Left hindlimb (tissue), 1 donor: Measurements from ENCODE around the gene GLI1.
"Not testable (repeated sequence)": the region's sequence is repeated elsewhere in the genome, so short reads cannot be mapped to it uniquely, and the experiment has no call there.

Source experiments
- DNase-seq: peaks from one replicate; pipeline ENCODE4 v3.0.0-alpha.2; 2018

The GLI1 gene

DNA sequence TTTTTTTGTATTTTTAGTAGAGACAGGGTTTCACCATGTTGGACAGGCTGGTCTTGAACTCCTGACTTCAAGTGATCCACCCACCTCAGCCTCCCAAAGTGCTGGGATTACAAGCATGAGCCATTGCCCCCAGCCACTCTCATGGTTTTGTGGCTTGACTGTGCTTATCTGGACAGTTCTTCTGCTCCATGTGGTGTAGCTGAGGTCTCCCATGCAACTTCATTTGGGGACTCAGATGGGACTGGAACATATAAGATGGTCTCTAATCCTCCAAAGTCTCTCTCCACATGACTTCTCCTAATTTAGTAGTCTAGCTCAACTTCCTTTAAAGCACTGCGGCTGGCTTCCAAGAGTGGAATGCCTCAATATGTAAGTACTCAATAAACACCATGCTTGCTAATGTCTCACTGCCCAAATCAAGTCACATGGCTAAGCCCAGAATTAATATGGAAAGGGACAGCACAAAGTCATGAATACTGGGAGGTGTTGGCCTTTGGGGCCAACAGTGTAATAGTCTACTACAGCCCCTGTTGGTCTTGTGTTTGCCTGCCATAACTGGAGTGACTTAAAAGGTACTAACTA, 17.6 kb upstream of the GLI1 start:
- DNase-seq, result no peak

DNA sequence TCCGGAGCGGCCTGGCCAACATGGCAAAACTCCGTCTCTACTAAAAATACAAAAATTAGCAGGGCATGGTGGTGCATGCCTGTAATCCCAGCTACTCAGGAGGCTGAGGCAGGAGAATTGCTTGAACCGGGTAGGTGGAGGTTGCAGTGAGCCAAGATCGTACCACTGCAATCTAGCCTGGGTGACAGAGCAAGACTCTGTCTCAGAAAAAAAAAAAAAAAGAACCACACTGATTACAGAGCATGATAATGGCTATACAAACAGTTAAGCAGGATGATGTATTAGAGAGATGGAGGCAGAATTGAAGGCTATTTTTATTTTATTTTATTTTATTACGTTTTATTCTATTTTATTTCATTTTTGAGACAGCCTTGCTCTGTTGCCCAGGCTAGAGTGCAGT, 15.2 kb upstream of the GLI1 start:
- not testable (repeated sequence) for DNase-seq

DNA sequence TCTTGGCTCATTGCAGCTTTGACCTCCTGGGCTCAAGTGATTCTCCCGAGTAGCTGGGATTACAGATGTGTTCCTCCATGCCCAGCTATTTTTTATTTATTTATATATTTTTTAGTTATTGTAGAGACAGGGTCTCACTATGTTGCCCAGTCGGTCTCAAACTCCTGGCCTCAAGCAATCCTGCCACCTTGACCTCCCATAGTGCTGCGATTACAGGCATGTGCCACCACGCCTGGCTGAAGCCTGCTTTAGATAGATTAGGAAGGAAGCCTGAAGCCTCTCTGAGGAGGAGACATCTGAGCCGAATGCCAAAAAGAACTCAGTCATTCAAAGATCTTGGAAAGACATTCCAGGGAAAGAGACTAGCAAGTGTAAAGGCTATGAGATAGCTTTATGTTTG, 14.8 kb upstream of the GLI1 start:
- DNase-seq, result no peak

DNA sequence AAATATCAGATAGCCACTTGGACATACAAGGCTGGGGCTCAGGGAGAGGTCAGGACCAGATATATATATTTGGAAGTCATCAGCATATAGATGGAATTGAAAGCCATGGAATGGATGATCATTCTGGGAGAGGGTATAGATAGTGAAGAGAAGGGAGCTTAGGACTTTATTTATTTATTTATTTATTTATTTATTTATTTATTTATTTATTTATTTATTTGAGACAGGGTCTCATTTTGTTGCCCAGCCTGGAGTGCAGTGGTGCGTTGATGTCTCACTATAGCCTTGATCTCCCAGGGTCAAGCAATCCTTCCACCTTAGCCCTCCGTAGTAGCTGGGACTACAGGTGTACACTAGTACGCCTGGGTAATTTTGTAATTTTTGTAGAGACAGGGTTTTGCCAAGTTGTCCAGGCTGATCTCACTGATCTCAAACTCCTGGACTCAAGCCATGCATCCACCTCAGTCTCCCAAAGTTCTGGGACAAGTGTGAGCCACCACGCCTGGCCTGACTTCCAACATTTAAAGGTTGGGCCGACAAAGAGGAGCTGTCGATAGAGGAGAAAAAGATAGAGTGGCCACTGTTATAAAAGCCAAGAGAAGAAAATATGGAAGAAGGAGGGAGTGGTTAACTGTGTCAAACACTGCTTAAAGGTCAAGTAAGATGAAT, 13.2 kb upstream of the GLI1 start:
- DNase-seq, result no peak

DNA sequence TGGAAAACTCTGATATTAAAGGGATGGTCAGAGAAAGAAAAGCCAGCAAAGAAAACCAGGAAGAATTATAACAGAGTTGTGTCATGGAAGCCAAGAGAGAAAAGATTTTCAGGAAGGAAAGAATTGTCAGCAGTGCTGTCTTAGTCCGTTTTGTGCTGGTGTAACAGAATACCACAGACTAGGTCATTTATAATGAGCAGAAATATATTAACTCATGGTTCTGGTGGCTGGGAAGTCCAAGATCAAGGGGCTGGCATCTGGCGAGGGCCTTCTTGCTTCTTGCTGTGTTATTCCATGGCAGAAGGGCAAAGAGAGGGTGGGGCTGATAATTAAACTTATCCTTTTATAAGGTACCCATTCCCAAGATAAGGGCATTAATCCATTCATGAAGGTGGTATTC, 10.9 kb upstream of the GLI1 start:
- DNase-seq, result no peak

DNA sequence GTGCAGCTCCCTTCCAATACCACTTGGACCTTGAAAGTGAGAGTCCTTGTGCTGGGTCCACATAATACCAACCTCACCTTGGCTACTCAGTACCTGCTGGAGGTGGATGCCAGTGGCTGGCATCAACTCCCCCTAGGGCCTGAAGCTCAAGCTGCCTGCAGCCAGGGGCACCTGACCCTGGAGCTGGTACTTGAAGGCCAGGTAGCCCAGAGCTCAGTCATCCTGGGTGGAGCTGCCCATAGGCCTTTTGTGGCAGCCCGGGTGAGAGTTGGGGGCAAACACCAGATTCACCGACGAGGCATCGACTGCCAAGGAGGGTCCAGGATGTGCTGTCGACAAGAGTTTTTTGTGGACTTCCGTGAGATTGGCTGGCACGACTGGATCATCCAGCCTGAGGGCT, 10.2 kb upstream of the GLI1 start:
- no peak for DNase-seq

DNA sequence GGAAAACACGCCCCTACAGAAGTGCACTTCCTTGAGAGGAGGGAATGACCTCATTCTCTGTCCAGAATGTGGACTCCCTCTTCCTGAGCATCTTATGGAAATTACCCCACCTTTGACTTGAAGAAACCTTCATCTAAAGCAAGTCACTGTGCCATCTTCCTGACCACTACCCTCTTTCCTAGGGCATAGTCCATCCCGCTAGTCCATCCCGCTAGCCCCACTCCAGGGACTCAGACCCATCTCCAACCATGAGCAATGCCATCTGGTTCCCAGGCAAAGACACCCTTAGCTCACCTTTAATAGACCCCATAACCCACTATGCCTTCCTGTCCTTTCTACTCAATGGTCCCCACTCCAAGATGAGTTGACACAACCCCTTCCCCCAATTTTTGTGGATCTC, 9.5 kb upstream of the GLI1 start:
- DNase-seq, result no peak

DNA sequence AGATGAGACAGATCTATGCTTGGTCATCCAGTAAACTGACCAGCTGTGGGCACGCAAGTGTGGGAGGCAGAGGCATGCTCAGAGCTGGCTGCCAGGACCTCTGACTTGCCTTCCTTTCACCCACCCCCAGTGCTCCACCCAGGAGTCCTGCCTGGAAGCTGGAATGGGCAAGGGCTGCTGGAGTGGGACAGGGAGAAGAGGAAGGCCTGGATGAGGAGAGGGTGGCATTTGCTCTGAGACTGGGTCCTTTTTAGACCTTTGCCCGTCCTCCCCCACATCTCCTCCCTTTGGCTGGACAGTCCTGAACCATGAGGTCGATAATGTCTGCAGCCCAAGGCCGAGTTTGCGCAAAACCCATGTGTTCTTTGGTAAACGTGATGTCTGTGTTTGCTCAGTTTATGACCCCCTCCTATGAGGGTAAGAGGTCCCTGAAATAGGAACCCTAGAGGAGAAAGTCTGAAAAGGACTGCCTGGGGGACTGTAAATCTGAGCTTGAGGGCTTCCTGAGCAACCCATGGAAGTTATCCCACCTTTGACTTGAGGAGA, 8.3 kb upstream of the GLI1 start:
- DNase-seq, result no peak

DNA sequence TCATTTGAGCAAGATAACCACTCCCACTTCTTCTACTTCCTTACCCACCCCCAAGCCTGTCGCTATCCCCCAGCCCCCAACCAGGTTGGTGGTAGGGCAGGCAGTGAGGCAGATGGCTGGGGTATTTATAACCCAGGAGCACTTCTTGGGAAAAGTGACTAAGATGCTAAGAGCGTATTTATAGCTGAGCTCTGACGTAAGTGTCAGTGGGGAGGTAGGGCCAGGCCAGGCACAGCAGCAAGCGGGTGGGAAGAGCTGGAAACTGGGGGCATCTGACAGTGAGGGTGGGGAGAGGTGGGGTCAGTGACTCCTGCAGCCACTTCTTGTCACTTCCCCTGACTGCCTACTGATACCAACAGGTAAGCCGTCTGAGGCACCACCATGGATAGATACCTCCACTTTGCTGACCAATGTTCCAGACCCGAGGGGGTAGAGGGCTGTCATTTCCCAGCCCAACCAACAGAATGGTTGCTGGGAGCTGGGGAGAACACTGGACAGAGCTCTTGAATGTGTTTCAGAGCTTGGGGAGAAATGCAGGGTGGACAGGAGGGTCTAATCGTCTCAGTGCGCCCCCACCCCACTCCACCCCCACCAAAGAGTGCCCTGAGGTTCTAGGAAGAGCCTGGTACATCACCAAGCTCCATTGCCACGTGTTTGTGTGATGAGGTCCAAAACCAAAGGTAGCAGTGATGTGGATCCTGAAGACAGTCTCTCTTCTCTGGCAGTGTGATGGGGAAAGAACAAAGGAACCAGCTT, 7.2 kb upstream of the GLI1 start:
- peak; percentile 67 for DNase-seq

DNA sequence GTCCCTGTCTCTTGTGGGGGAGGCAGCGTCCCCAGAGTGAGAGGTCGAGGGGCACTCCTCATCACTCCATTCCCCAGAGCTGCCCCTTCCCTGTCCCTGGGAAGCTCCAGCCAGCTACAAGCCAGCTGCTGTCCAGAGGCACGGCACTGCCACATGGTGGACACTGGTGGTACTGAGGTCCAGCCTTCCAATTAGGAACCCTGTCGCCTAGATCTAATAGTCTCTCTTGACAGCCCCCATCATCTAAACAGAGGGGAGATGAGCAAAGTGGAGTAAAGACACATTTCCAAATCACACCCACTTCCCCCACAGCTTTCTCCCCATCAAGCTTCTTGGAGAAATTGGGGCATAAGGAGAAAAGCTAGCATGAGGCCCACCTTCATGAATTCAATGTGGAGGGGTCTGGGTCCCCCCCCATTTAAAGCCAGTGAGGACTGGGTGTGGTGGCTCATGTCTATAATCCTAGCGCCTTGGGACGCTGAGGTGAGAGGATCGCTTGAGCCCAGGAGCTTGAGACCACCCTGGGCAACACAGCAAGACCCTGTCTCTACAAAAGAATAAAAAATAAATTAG, 6.6 kb upstream of the GLI1 start:
- DNase-seq, result peak; percentile 74

DNA sequence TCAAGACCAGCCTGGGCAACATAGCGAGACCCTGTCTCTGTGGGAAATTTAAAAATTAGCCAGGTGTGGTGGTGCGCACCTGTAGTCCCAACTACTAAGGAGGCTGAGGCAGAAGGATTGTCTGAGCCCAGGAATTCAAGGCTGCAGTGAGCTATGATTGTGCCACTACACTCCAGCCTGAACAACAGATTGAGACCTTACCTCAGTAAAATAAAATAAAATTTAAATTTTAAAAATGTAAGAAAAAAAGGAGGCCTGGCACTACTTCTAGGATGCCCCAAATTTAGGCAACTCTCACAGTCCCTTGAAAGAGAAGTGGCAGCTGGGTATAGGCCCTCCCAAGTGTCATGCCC, 5.4 kb upstream of the GLI1 start:
- no peak for DNase-seq

DNA sequence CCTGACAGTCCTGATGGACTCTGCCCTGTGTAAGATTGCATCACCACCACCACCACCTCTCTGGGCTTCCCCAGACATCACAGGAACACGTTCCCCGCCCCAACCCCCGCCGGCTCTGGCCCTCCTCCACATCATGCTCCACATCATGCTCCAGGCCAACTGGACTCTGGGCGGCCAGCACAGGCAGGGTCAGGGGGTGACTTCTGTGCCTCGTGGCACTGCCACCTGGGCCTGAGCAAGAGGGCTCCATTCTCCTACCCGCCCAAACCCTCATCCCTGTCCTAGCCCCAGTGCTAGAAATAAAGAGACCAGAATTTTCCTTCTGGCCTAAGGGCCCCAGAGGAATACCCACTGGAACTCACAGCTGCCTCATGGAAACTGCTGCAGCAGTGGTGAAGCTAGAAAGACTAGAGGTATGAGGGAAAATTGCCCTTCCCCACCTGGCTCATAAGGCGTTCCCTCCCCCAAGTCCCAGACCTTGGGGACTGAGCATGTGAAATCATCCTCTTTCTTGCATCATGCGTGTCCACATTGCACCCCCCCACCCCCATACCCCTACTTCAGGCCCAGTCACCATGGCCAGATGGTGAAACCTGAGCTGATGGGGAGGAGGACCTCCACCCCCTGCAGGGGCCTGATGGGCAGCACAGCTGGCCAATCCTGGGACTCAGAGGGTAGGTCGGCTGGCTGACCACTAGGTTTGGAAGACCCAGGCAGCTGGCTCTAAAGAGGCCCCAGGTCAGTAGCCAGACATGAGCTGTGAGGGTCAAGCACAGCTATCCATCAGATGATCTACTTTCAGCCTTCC, 4.8 kb upstream of the GLI1 start, which contains the start of gene INHBE:
TSS of gene INHBE (plus strand) at position 742 of the 808 bp plus-strand sequence. CDS start 230 bp downstream, outside the sequence.
- no peak for DNase-seq

DNA sequence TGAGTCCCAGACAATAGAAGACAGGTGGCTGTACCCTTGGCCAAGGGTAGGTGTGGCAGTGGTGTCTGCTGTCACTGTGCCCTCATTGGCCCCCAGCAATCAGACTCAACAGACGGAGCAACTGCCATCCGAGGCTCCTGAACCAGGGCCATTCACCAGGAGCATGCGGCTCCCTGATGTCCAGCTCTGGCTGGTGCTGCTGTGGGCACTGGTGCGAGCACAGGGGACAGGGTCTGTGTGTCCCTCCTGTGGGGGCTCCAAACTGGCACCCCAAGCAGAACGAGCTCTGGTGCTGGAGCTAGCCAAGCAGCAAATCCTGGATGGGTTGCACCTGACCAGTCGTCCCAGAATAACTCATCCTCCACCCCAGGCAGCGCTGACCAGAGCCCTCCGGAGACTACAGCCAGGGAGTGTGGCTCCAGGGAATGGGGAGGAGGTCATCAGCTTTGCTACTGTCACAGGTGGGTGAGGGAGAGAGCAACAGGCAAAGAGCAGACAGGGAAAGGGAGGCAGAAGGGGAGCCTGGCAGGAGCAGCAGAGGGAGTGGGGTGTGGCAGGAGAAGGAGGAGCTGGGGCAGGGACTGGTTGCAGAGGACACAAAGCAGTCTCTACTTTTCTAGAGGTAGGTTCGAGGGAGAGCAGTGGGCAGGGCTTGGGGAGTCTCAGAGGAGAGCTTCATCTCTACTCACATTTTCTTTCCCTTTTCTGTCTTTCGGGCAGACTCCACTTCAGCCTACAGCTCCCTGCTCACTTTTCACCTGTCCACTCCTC, 4.0 kb upstream of the GLI1 start:
- no peak for DNase-seq

DNA sequence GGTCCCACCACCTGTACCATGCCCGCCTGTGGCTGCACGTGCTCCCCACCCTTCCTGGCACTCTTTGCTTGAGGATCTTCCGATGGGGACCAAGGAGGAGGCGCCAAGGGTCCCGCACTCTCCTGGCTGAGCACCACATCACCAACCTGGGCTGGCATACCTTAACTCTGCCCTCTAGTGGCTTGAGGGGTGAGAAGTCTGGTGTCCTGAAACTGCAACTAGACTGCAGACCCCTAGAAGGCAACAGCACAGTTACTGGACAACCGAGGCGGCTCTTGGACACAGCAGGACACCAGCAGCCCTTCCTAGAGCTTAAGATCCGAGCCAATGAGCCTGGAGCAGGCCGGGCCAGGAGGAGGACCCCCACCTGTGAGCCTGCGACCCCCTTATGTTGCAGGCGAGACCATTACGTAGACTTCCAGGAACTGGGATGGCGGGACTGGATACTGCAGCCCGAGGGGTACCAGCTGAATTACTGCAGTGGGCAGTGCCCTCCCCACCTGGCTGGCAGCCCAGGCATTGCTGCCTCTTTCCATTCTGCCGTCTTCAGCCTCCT, 3.4 kb upstream of the GLI1 start:
- DNase-seq, result no peak

DNA sequence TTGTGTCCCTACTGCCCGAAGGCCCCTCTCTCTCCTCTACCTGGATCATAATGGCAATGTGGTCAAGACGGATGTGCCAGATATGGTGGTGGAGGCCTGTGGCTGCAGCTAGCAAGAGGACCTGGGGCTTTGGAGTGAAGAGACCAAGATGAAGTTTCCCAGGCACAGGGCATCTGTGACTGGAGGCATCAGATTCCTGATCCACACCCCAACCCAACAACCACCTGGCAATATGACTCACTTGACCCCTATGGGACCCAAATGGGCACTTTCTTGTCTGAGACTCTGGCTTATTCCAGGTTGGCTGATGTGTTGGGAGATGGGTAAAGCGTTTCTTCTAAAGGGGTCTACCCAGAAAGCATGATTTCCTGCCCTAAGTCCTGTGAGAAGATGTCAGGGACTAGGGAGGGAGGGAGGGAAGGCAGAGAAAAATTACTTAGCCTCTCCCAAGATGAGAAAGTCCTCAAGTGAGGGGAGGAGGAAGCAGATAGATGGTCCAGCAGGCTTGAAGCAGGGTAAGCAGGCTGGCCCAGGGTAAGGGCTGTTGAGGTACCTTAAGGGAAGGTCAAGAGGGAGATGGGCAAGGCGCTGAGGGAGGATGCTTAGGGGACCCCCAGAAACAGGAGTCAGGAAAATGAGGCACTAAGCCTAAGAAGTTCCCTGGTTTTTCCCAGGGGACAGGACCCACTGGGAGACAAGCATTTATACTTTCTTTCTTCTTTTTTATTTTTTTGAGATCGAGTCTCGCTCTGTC, 2.7 kb upstream of the GLI1 start:
- no peak for DNase-seq

DNA sequence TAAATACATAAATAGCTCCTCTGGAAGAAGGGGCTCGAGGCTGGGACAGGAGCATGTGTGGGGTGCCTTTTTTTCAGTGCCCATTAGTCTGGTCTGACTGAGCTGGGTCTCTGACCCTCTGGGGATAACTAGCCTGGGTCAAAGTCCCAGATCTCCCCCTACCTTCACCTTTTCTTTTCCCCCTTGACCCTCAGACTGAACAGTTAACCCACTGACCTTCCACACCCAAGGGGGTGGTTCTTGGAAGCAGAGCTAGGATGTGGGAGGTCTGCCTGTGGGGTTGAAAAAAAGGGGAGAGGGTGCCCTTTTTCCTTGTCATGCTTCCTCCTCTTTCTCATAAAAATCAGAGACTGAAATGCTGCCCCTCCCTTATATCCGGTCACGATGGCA, 925 bp upstream of the GLI1 start:
- DNase-seq, result no peak

DNA sequence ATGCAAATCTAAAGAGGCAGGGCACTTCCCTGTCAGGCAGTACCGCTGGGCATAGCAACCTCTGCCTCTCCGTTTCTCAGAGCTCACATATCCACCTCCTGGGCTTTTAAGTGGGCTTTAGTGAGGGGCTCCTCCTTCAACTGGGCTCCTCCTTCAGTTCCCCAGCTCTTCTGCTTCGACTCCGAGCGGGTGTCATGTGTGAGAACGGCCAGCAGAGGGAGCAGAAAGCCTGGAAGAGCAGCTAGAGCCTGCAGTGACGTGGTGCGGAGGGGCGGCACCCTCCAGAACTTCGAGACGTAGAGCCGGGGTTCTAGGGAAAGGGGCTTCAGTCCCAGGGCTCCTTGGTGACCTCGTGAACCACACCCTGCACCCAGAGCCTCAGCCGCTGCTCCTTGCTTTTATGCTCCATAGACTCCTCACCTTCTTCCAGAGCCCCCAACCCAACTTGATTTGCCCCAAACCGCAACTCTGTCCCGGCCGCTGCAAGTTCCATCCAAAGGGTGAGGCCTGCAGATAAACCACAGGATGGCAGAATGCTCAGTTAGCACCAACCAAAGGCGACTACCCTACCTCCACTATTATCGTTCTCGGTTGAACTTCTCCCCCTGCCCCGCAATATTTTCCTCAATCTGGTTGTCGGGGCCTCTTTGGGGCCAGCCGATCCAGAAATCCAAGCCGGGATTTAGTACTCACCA, 383 bp upstream of the GLI1 start:
- DNase-seq, result peak; percentile 96

DNA sequence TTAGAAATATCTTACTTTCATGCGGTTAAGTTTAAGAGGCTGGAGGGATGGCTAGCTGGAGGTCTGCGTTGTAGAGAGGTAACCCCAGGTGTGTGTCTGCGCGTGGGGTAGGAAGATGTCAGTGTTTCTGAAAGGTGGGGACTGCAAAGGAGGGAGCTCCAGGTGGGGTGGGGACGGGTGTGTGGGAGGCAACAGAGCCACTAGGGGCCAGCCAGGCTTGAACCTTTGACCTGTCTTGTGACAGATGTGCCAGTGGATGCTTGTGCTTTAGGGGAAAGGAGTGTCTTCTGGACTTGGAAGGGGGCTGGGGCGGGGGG, 841 bp downstream of the GLI1 start:
- DNase-seq, result no peak

DNA sequence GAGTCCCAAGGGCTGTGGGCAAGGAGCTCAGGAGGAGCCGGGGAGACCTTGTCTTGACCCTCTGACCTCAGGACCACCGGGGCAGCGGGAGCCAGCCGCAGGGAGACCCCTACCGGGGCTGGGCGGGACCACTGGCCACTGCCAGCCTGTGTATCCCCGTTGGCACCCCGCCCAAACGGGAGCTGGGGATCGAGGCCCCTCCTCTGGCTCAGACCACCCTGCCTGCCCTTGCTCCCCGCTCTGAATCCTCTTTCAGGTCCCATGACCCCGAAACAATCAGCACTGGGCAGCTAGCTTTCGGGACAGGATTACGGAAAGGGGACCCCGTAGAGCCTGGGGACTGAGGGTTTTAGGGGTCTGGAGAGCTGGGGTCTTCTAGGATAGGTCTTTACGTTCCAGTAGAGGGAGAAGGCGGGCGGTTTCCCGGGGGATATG, 1.3 kb downstream of the GLI1 start:
- DNase-seq, result no peak

DNA sequence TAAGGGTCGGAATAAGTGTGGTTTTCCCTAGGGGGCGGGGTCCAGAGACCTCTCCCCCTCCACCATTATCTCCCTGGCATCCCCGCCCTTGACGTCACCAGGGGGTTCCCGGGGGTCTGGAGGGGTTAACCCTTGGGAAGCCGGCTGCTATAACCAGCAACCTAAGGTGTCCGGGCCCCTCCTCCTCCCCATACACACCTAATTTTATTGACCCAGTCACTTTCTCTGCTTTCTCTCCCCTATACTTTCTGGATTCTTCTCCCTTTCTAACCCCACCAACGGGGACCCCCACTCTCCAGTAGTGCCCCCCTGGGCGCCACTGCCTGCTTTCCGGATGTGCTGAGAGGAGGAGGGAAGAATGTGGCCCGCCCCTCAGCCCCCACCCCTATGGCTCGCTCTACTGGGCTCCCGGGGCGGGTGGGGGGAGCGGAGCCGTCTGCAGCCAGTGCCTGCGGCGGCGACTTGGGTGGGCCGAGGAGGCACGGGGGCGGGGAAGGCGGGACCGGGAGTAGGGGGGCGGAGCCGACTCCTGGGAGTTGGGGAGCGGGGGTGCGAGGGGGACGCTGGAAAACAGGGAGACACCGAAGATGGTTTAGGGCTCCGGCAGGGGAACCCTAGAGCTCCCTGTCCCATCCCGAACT, 1.8 kb downstream of the GLI1 start:
- DNase-seq, result peak; percentile 90
